ENCODE results near the gene AJAP1.

- TF ChIP-seq CTCF (IDR thresholded peaks at IDR 0.05) (no peak), POLR2A (IDR thresholded peaks at IDR 0.05) (no peak)
Measured at GRCh38 chr1:4637616-4638344, 16.6 kb upstream of the AJAP1 start.

Measured in esophagus squamous epithelium (tissue), 4 donors.